ENCODE measurements around the gene VANGL1. TPM values are rescaled to one million over a fixed set of nuclear protein-coding genes. Genes with fewer than 3 reads are reported as not detected.

The VANGL1 gene
- total RNA-seq, 2 experiments from 2014 or later = 1.1 to 1.8 TPM

DNA sequence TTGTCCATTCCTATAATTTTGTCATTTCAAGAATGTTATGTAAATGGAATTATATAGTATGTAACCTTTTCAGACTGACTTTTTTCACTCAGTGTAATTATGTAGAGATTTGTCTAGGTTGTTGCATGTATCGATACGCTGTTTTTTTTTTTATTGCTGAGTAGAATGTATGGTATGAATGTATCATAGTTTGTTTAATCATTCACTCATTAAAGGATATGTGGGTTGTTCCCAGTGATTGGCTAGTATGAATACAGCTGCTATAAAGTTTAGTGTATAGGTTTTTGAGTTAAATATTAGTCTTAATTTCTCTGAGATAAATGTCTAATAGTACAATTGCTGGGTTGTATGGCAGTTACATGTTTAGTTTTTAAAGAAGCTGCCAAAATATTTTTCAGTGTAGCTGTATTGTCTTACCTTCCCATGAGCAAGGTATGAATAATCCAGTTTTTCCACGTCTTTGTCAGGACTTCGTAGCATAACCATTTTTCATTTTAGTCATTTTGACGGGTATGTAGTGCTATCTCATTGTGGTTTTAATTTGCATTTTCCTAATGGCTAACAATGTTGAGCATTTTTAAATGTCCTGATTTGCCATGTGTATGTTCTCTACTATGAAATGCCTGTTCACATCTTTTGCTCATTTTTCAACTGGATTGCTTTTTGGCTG lies 104.4 kb downstream of the VANGL1 start:
- POLR2A ChIA-PET = no interaction called here
- Histone ChIP-seq H3K27ac (ENCODE audit: low read depth in 1 of 2, low read length in 2 of 2) (no peak overlapping the region), H3K9me3 (ENCODE audit: control insufficient read depth in 1 of 2, insufficient read depth in 1 of 2, low read length in 2 of 2) (peaks cover 0 to 3% of the 10 kb centered on the region in 2 experiments), H3K4me3 (ENCODE audit: low read length) (no peak overlapping the region), H3K36me3 (ENCODE audit: insufficient read depth, low read length) (no peaks in the 10 kb centered on the region), H3K27me3 (ENCODE audit: control insufficient read depth in 1 of 2, insufficient read depth in 2 of 2, low read length in 2 of 2) (peaks cover 0 to 4% of the 10 kb centered on the region in 2 experiments), H3K4me1 (ENCODE audit: insufficient read depth, low read length) (no peaks in the 10 kb centered on the region)
- TF ChIP-seq, protein P1, sequence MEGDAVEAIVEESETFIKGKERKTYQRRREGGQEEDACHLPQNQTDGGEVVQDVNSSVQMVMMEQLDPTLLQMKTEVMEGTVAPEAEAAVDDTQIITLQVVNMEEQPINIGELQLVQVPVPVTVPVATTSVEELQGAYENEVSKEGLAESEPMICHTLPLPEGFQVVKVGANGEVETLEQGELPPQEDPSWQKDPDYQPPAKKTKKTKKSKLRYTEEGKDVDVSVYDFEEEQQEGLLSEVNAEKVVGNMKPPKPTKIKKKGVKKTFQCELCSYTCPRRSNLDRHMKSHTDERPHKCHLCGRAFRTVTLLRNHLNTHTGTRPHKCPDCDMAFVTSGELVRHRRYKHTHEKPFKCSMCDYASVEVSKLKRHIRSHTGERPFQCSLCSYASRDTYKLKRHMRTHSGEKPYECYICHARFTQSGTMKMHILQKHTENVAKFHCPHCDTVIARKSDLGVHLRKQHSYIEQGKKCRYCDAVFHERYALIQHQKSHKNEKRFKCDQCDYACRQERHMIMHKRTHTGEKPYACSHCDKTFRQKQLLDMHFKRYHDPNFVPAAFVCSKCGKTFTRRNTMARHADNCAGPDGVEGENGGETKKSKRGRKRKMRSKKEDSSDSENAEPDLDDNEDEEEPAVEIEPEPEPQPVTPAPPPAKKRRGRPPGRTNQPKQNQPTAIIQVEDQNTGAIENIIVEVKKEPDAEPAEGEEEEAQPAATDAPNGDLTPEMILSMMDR (IDR thresholded peaks at IDR 0.05) = no peak
- ATAC-seq (ENCODE audit: poor library complexity) (no peak), DNase-seq (no peak)
- Mint-ChIP-seq H3K36me3 (ENCODE audit: low read depth) (no peaks in the 10 kb centered on the region), H3K27ac (no peak overlapping the region), H3K4me1 (ENCODE audit: low read depth) (no peaks in the 10 kb centered on the region), H3K27me3 (peaks cover 17% of the 10 kb centered on the region), H3K4me3 (no peak overlapping the region), H3K9me3 (no peaks in the 10 kb centered on the region)
- intact Hi-C loops (cut with DNase I, micrococcal nuclease) = no loop called here
- CTCF ChIA-PET = no interaction called here

Other genes starting within 250 kb of the VANGL1 start
- not detected for gene CASQ2, start 126.7 kb downstream of the VANGL1 start, total RNA-seq
- gene NHLH2, start 199.2 kb downstream of the VANGL1 start, total RNA-seq = not detected

Data from CD4-positive, alpha-beta T cell (primary cell).